Measurements from ENCODE around the gene RUFY1.
A peak's percentile ranks its signal among the peaks of the same experiment; 100 is the strongest.
"Not testable (repeated sequence)": the region's sequence is repeated elsewhere in the genome, so short reads cannot be mapped to it uniquely, and the experiment has no call there.

The RUFY1 gene, protein sequence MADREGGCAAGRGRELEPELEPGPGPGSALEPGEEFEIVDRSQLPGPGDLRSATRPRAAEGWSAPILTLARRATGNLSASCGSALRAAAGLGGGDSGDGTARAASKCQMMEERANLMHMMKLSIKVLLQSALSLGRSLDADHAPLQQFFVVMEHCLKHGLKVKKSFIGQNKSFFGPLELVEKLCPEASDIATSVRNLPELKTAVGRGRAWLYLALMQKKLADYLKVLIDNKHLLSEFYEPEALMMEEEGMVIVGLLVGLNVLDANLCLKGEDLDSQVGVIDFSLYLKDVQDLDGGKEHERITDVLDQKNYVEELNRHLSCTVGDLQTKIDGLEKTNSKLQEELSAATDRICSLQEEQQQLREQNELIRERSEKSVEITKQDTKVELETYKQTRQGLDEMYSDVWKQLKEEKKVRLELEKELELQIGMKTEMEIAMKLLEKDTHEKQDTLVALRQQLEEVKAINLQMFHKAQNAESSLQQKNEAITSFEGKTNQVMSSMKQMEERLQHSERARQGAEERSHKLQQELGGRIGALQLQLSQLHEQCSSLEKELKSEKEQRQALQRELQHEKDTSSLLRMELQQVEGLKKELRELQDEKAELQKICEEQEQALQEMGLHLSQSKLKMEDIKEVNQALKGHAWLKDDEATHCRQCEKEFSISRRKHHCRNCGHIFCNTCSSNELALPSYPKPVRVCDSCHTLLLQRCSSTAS

DNA sequence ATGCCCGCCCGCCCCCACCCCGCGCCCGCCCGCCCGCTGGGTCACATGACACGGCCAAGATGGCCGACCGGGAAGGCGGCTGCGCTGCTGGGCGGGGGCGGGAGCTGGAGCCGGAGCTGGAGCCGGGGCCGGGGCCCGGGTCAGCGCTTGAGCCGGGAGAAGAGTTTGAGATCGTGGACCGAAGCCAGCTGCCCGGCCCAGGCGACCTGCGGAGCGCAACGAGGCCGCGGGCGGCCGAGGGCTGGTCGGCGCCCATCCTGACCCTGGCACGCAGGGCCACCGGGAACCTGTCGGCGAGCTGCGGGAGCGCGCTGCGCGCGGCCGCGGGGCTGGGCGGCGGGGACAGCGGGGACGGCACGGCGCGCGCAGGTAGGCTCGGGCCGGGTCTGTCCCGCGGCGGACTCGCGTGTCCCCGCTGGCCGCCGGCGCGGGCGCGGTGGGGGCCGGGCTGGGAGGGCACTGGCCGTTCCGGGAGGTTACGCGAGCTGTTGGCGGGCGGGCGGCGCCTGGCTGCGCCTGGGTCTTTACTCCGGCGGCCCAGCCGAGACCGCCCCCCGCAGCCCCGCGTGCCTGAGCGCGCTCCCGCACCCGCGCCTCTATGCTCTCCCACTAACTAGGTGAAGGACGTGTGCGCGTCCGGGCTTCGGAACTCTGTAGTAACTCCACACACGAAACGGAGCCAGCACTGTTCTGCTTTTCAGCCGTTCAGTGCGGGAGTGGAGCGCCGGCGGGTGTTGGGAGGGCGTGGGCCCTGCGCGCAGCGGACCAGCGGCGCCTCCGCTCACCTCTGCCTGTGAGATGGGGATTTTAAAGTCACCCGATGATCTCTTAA, at the start of gene RUFY1:
Gene RUFY1 (plus strand): TSS at position 44 of the 832 bp plus-strand sequence. CDS start 16 bp downstream, at position 60.
- peak; percentile 74 for DNase-seq

DNA sequence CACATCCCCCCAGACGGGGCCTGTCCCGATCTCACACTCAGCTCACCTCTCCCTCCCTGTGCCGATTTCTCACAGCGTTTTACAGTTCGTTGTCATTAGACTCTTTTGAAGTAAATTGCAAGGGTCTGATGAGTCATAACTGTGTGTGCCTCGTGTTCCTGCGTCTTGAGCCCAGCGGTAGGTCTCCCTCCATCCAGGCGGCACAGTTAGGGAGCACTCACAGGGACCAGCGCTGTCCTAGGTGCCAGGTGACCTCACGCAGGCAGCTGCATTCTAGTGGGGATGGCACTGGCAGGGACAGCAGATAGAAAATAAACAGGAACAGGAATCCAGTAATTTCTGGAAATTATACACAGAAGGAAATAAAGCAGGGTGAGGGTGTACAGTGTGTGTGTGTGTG, 48.4 kb upstream of the RUFY1 start:
- DNase-seq = not testable (repeated sequence)

DNA sequence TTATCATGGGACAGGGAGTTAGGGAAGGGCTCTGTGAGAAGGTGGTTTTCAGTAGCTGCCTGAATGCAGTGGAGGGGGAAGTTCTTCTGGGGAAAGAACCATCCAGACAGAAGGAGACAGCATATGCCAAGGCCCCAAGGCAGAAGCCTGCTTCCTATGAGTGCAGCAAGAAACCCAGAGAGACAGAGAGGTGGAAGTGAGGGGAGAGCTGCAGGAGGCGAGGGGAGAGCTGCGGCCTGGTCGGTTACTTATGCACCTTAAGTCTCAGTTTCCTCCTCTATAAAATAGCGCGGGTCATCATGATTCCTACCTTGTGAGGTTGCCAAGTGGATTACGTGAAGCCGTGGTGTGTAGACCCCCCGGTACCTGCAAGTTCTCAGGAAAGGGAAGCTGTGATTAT, 47.9 kb upstream of the RUFY1 start:
- not testable (repeated sequence) for DNase-seq

DNA sequence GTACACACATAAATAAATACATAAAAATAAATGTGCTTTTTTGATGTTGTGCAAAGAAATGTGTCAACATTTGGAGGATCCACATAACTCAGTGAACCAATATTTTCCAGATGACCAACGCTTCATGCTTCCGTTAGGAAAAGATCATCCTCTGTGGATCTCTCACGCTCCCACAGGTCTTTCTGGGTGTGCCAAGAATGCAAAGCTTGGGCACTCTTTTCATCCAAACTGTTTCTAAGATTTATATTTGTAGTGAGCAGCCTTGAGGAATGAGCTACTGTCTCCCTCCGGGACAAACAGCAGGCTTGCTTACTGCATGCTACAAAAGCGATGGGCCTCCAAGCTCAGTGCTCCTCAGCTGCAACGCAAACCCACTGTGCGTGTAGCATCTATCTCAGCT, 46.2 kb upstream of the RUFY1 start:
- no peak for DNase-seq

DNA sequence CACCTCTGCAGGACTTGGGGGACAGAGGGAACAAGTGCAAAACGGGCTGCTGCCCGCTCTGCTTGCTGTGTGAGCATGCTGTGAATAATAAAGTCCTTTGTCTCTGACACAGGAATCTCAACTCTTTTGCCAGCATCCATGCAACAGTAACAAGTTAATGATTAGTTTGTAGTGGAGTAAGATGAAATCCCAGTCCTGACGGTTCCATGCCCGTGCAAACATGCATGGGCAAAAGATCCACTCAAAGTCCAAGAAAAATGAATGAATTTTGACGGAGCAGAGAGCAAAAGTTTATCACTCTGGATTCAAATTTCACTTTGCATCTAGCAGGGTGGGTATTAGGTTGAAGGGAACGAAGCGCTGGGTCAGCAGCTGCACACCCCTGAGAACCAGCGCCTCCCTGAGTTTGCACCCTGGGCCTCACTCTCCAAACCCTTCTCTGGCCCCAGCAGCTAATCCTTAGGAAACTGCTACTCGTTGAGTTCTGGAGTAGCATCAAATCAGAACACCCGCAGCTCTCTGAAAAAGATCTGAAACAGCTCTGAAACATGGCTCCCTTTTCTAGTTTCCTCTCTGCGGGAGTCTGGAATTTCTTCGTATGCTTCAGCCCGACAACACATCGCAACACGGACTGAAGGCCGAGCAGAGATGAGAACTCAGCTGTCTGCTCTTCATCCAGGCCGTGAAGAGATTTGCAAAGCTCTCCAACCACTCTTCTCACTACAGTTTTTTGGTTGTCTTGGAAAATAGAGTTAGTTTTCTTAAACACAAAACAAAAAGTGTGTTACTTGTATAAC, 45.6 kb upstream of the RUFY1 start:
- DNase-seq = no peak

DNA sequence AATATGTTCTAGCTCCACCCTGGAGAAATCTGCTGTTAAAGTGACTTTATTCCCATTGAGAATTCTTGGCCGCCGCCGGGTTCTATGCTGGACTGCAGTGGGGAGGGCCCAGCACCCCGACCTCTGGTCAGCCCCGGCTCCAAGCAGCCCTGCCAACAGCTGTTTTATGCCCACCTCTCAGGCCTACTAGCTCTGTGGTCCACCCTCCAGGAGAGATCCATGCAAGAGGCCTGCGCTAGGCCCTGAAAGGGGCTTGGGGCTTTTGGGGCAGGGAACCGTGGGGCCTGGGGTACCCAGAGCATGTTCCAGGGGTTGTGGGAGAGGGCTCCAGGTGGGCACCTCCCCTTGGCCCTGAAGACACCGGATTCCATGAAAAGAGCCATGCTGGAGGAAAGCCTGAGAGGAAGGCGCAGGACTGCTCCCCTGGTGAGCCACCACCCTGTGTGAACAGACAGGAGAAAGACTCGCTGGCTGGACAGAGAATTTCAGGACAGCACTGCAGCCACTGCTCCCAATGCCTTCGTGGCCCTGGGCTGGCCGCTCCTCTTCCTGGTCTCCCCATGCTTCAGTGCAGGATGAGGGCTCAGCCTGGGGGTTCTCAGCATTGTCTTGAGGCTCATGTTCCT, 44.6 kb upstream of the RUFY1 start:
- DNase-seq = no peak

DNA sequence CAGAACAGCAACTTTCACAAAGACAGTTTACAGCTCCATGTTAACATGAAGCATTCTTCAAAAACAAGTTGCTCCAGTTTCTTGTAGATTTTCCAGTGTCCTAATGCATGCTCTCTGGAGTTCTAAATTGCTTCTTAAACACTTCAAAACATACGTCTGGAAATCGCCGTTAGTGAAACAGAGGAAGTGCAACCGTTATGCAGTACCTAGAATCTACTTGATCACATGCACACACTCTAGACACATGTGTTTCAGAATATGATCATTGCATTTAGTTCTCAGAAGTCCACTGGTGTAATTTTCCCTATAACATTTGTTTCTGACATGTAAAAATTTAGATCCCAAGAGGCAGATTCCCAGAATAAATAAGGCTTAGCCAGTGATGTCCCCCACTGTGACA, 41.1 kb upstream of the RUFY1 start:
- no peak for DNase-seq

DNA sequence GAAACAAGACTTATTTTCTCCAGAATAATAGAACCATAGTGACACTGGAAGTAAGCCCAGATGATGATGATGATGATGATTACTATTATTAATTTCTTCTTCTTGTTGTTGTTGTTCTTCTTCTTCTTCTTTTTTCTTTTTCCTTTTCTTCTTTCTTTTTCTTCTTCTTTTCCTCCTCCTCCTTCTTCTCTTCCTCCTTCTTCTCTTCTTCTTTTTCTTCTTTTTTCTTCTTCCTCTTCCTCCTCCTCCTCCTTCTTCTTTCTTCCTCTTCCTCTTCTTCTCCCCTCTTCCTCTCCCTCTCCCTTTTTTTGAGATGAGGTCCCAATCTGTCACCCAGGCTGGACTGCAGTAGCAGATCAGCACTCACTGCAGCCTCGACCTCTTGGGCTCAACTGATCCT, 40.5 kb upstream of the RUFY1 start:
- no peak for DNase-seq

DNA sequence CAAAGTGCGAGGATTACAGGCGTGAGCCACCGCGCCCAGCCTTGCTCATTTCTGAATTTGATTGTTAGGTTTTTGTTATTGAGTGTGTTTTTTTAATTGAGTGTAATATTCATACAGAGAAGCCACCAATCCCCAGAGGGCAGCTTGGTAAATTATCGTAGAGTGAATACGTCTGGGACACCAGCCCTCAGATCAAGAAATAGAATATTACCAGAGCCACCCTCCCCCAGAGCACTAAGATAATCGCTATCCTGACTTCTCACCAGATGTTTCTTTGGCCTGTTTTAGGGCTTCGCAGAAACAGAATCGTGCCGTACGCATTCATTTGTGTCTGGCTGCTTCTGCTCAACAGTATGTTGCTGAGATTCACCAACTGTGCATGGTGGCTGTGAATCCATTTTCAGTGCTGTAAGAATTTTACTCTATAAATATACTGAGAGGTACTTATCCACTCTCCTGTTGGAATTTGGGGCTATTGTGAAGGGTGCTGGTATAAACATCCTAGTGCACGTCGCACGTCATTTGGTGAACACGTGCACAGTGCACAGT, 37.8 kb upstream of the RUFY1 start:
- DNase-seq = no peak

DNA sequence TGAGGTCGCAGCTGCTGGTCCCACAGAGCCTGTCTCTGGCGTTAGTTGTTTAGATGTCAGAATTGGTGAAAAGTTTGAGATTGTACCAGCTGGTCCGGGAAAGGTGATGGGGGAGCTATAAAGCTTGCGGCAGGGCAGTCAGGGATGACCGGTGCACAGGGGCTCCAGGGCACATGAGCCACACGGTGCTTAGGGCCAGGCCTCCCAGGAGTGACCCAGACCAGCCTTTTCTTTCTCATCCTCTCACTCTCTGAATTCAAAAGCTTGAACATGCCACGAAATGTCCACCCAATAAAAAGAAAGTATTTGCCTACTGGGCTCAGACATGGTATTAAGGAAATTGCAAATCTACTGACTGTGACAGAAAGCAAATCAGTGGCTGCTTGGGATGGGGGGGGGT, 34.9 kb upstream of the RUFY1 start:
- not testable (repeated sequence) for DNase-seq

DNA sequence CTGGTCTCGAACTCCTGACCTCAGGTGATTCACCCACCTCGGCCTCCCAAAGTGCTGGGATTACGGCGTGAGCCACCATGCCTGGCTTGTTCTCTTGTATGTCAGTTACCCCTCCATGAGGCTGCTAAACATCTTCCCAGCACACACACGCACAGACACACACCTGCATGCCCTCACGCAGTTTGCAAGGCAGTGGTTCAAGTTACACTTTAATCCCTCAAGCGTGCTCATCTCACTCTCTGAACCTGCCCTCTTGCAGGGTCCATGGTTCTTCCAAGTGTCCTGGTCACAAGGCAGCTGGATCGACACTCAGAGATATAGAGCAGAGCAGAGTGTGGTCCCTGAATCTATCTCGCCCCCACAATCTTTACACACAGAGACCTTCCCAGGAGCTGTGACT, 34.1 kb upstream of the RUFY1 start:
- no peak for DNase-seq

DNA sequence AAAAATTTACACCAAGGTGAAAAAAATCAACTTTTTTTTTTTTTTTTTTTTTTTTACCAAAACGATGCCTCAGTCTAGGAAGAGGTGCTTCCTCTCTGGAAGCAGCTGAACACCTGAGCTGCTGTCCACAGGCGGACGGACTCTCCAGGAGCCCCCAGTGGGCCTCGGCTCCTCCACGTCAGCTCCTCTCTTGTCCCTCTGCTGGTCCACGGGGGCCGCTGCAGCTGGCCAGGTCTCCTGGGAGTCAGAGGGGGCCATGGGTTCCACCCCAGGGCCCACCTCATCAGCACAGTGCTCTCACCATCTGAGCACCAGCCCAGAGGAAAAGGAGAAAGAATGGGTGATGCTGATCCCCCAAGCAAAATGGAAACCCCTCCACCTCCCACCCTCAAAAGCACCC, 32.6 kb upstream of the RUFY1 start:
- DNase-seq = not testable (repeated sequence)

DNA sequence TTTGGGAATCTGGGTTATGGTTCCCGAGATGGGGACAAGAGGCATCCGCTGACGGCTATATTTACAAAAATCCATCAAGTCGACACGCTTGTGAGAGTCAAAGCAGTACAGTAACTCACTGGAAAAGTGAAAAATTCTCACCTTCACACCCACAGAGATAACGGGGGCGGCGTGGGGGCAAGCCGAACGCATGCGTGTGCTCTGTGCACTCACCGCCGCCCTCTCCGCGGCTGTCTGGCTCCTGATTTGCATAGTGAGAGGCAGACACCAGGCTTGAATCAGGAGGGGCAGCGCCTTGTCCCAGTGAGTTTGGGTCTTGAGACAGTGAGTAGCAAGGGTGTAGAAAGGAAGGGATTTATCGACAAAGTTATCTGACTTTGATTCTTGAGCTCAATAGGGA, 32.0 kb upstream of the RUFY1 start:
- not testable (repeated sequence) for DNase-seq

DNA sequence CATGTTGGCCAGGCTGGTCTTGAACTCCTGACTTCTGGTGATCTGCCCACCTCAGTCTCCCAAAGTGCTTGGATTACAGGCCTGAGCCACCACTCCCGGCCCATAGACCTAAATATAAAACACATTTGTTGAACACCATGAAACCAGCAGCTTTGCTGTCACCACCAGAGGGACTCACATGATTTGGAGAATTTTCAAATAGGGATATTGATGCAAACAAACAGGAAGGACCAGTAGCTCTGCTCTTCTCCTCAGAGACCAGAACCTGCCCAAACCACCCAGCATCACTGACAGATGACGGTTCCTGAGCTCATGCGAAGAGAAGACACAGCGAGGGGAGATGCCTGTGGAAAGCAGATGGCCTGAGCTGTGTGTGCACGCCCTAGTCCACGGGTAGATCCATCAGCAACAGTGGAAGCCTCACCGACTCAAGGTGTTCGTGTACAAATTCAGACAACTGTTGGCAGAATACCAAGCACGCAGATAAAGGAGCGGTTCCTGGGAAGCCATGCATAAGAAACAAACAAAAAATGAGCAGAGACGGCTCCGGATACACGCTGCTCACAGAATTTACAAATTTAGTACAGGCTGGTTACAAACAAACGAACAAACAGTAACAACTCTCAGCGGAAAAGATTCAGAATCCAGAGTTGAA, 30.8 kb upstream of the RUFY1 start:
- DNase-seq = not testable (repeated sequence)

DNA sequence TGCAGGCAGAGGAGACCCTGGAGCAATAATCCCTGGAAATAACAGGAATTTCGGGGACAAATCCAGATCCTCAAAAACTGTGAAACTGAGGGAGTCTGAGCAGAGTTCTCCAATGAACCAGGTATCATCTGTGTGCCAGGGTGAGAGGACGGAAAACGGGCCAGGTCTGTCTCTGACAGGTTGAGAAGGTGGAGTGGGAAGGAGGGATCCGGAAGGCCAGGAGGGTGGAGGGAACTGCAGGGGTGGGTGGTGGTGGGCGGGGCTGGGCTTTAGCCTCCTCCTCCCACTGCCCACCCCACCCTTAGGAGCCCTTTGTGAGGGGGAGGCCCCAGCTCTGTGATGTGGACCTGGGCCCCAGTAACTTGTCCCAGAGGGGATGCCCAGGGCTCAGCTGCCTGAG, 28.2 kb upstream of the RUFY1 start:
- not testable (repeated sequence) for DNase-seq

DNA sequence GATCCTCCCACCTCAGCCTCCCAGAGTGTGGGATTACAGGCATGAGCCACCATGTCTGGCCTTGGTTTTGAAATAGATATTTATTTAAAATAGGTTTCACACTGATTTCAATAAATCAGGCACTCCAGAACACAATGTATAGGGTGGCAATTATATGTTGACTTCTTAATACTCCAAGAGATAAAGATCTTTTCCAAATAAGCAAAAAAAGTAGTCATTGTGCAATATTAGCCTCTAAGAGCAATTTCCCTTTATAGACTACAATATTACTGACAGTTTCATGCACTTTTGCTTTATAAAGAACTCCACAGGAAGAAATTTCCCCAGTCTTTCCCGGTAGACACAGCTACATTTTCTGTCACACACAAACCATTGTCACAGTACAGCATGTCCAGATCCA, 23.4 kb upstream of the RUFY1 start:
- DNase-seq = no peak

DNA sequence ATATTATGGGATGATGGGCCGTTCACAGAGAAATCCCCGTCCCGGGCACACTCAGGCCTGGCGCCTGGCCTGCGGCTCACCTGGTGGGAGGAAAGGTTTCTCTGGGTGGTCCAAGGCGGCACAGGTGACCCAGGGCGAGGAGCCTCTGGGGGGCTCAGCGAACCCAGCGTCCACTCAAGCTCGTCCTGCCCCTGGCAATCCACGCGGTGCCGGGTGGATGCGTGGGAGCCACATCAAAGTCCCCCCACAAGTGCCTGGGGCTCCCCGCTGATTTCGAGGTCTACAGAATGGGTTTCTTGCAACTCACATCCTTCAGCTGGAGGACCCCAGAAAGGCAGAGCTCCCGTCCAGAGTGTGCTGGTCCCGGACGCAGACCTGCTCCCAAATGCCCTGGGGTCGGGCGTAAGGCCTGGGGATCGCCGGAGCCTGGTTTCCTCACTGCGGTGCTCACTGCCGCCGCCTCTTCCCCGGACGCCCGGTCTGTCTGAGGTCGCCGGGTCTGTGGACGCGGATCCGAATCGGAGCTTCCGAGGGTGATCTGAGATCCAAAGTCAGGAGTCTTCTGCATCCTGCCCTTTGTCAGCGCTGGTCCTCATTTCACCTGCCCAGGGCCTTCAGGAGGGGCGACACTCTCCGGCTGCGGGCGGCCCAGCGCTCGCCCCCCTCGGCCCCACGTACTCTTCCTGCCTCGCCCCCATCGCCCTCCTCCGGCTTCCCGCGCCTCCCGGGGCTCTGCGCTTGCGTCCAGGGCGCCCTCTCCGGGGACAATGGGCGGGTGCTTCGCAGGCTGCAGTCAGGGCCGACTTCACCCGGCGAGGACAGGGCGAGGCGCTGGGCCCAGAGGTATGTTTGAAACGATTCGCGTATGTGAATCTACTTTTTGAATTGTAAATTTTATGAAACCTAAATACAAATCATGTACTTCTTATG, 20.0 kb upstream of the RUFY1 start:
- DNase-seq = no peak

DNA sequence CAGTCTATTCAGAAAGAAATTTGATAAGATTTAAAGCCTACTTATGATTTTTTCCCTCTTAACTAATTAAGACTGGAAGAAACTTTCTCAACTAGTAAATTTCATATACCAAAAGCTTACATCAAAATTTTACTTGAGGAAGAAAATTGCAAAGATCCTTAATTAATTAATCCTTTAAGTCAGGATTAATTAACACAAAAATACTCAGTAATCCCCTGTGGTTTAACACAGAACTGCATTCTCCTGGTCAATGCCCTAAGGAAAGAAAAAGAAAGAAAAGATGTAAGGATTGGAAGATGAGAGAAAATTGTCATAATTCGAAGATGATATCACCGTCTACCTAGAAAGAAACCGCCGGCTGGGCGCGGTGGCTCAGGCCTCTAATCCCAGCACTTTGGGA, 17.3 kb upstream of the RUFY1 start:
- DNase-seq = no peak

DNA sequence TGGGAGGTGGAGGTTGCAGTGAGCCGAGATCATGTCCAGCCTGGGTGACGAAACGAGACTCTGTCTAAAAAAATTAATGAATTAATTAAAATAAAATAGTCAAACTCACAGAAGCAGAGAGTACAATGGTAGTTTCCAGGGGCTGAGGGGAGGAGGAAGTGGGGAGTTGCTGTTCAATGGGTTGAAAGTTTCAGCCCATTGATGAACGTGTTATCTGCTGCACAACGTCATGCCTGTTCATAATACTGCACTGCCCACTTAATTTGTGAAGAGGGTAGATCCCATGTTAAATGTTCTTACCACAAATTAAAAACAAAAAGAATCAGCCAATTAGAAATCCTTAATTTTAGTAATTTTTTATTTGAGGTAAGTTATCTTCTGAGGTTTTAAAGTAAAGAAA, 16.4 kb upstream of the RUFY1 start:
- DNase-seq = no peak

DNA sequence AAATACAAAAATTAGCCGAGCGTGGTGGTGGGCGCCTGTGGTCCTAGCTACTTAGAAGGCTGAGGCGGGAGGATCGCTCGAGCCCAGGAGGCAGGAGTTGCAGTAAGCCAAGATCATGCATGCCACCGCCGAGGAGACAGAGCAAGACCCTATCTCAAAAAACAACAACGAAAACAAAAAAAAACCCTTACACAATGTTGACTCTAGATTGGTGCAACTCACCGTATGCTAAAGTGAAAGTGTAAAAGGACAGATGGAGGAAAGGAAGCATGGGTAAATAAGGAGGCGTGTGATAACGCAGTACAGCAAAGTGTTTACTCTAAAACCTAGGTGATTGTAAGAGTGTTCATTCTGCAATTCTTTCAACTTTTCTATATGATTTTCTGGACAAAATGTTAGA, 15.9 kb upstream of the RUFY1 start:
- no peak for DNase-seq
